PC-9 (cell line): ENCODE measurements around the gene PDE4B. TPM values are rescaled to one million over a fixed set of nuclear protein-coding genes. Genes with fewer than 3 reads are reported as not detected.

ENCODE experiments used
- BruUV-seq: library from RNA; stranded (reverse); fragments of 400-500 nt; replicated peaks from 2 replicates; lab custom pipeline; 2021; lab: Mats Ljungman, UMichigan
- CTCF ChIA-PET: fragments of 300-600 bp; sonication (Branson Sonifier 250); formaldehyde crosslinking; loops from one replicate; lab custom pipeline; 2022; ENCODE audit warnings: antibody characterized with exemption; lab: Charles Lee
- POLR2A ChIA-PET: fragments of 300-600 bp; sonication (Branson Sonifier 250); formaldehyde crosslinking; loops from one replicate; lab custom pipeline; 2022; ENCODE audit warnings: antibody characterized with exemption; ENCODE audit not compliant: unreplicated experiment; lab: Charles Lee
- DNase-seq, 2 experiments: peaks; one replicate each; pipeline versions ENCODE4 v3.0.0 to v3.0.0-alpha.2; 2015 to 2022; ENCODE audit warnings: mixed read lengths in 1 of 2
- H2AFZ ChIP-seq: fragments of 200-600 bp; sonication (generic); 2 replicates; pipeline ENCODE4 v1.8.1; 2017; ENCODE audit warnings: antibody characterized with exemption
- H3F3A ChIP-seq: fragments of 200-600 bp; sonication (generic); 2 replicates; pipeline ENCODE4 v1.8.1; 2017; ENCODE audit warnings: antibody characterized with exemption, mild to moderate bottlenecking, low read depth; ENCODE audit not compliant: insufficient read depth
- H3K27ac ChIP-seq: fragments of 200-600 bp; sonication (generic); 2 replicates; pipeline ENCODE4 v1.6.1; 2016; ENCODE audit warnings: mixed run types
- H3K27me3 ChIP-seq: fragments of 200-600 bp; sonication (generic); 2 replicates; pipeline ENCODE4 v1.6.1; 2016; ENCODE audit warnings: low read depth, mixed run types; ENCODE audit not compliant: insufficient read depth
- H3K36me3 ChIP-seq: fragments of 200-600 bp; sonication (generic); 2 replicates; pipeline ENCODE4 v1.6.1; 2016; ENCODE audit warnings: low read depth, mixed run types
- H3K4me1 ChIP-seq: fragments of 200-600 bp; sonication (generic); replicated peaks from 2 replicates; pipeline ENCODE4 v1.6.1; 2016; ENCODE audit warnings: mixed run types; ENCODE audit not compliant: insufficient read depth
- H3K4me2 ChIP-seq: fragments of 200-600 bp; sonication (generic); 2 replicates; pipeline ENCODE4 v1.6.1; 2017; ENCODE audit warnings: mixed run types
- H3K4me3 ChIP-seq: fragments of 200-600 bp; sonication (generic); 2 replicates; pipeline ENCODE4 v1.6.1; 2016; ENCODE audit warnings: mixed run types
- H3K79me2 ChIP-seq: fragments of 200-600 bp; sonication (generic); 2 replicates; pipeline ENCODE4 v1.6.1; 2017; ENCODE audit warnings: low read depth, mixed run types
- H3K9me2 ChIP-seq: fragments of 200-600 bp; sonication (generic); 2 replicates; pipeline ENCODE4 v1.8.1; 2017; ENCODE audit warnings: mild to moderate bottlenecking; ENCODE audit not compliant: insufficient read depth
- H3K9me3 ChIP-seq: fragments of 200-600 bp; sonication (generic); 2 replicates; pipeline ENCODE4 v1.8.1; 2016; ENCODE audit warnings: low read depth; ENCODE audit not compliant: insufficient read depth
- H4K20me1 ChIP-seq: fragments of 200-600 bp; sonication (generic); 2 replicates; pipeline ENCODE4 v1.8.1; 2017; ENCODE audit not compliant: insufficient read depth
- CTCF ChIP-seq: fragments of 200-600 bp; sonication (generic); conservative IDR thresholded peaks from 2 replicates; pipeline ENCODE4 v1.6.1; 2017; ENCODE audit warnings: mixed run types, antibody characterized with exemption, mild to moderate bottlenecking, moderate library complexity
- EZH2 ChIP-seq: fragments of 200-600 bp; sonication (generic); IDR thresholded peaks from 2 replicates; pipeline ENCODE4 v1.8.0; 2017; ENCODE audit warnings: antibody characterized with exemption, low read depth
- intact Hi-C: fragments of 100-400 bp; cut with micrococcal nuclease; formaldehyde crosslinking; loops from one replicate; pipeline ENCODE4 v1.10.0; 2022; ENCODE audit not compliant: unreplicated experiment
- total RNA-seq: library from RNA; stranded (reverse); gene quantifications from 2 replicates; pipeline ENCODE4 v1.2.3, GENCODE V29; 2021

PDE4B gene
- total RNA-seq, 1 experiment from 2014 or later, result 1.3 TPM

- no peaks in the 10 kb centered on the region for H4K20me1 ChIP-seq
- H3K36me3 ChIP-seq, result no peaks in the 10 kb centered on the region
- peak in 1 of 2 experiments; percentile 10 for DNase-seq
- H3K9me3 ChIP-seq, result no peaks in the 10 kb centered on the region
- ChIA-PET POLR2A (no interaction called here), CTCF (no interaction called here)
- H3K4me2 ChIP-seq, result no peak overlapping the region
- H3K27me3 ChIP-seq, result no peaks in the 10 kb centered on the region
- H3K9me2 ChIP-seq, result no peaks in the 10 kb centered on the region
- H3K4me3 ChIP-seq, result no peak overlapping the region
- H3K27ac ChIP-seq, result no peak overlapping the region
- H3K4me1 ChIP-seq, result peaks cover 23% of the 10 kb centered on the region
- no peak for TF ChIP-seq CTCF
- no peak for TF ChIP-seq EZH2
- no TSS peak for BruUV-seq
- intact Hi-C loops, result no loop called here
- H3F3A ChIP-seq, result peaks cover 11% of the 10 kb centered on the region
- no peak overlapping the region for H2AFZ ChIP-seq
- H3K79me2 ChIP-seq, result no peaks in the 10 kb centered on the region
Measured at GRCh38 chr1:66298464-66298863, 505.8 kb downstream of the PDE4B start.

GRCh38 chr1:66300280-66300971 lies 507.7 kb downstream of the PDE4B start:
- no peaks in the 10 kb centered on the region for H3K9me3 ChIP-seq
- no peak for TF ChIP-seq EZH2
- CTCF ChIA-PET, result no interaction called here
- POLR2A ChIA-PET, result no interaction called here
- H3F3A ChIP-seq, result peaks cover 5% of the 10 kb centered on the region; the same call in 1 of the 2 replicates
- H3K36me3 ChIP-seq, result no peaks in the 10 kb centered on the region
- no peak overlapping the region for H3K27ac ChIP-seq
- H3K27me3 ChIP-seq, result no peaks in the 10 kb centered on the region
- intact Hi-C loops, result no loop called here
- H2AFZ ChIP-seq, result peak overlapping the region; percentile 93
- no peaks in the 10 kb centered on the region for H3K9me2 ChIP-seq
- no peaks in the 10 kb centered on the region for H4K20me1 ChIP-seq
- H3K4me1 ChIP-seq, result peaks cover 10% of the 10 kb centered on the region
- no peaks in the 10 kb centered on the region for H3K79me2 ChIP-seq
- no TSS peak for BruUV-seq
- 0 out of 2 replicates have a peak overlapping the region, but pooled peaks have one; percentile 89 for H3K4me2 ChIP-seq
- DNase-seq, result no peak
- no peak overlapping the region for H3K4me3 ChIP-seq

GRCh38 chr1:66300972-66301451 lies 508.3 kb downstream of the PDE4B start:
- no peaks in the 10 kb centered on the region for H3K27me3 ChIP-seq
- ChIA-PET POLR2A (no interaction called here), CTCF (no interaction called here)
- TF ChIP-seq CTCF (no peak), EZH2 (no peak)
- no peaks in the 10 kb centered on the region for H3F3A ChIP-seq
- peak overlapping the region; percentile 54 for H3K4me3 ChIP-seq
- no peaks in the 10 kb centered on the region for H4K20me1 ChIP-seq
- intact Hi-C loops, result loop anchor here (1.0 kb wide), 1 partner anchor 14 kb away; no protein-coding TSS in a partner anchor
- no peaks in the 10 kb centered on the region for H3K9me2 ChIP-seq
- no peaks in the 10 kb centered on the region for H3K9me3 ChIP-seq
- no peak overlapping the region for H3K27ac ChIP-seq
- H2AFZ ChIP-seq, result peak overlapping the region; percentile 93
- H3K36me3 ChIP-seq, result no peaks in the 10 kb centered on the region
- peak overlapping the region; percentile 89 for H3K4me2 ChIP-seq
- peaks cover 6% of the 10 kb centered on the region; the same call in 1 of the 2 replicates for H3K4me1 ChIP-seq
- H3K79me2 ChIP-seq, result no peaks in the 10 kb centered on the region
- DNase-seq, result peak in 1 of 2 experiments; percentile 4
- no TSS peak for BruUV-seq
